Left ventricle myocardium inferior (tissue), 1 donor: ENCODE results near the gene KLHL35. TPM values are rescaled to one million over a fixed set of nuclear protein-coding genes. Genes with fewer than 3 reads are reported as not detected.

Source experiments
- DNase-seq: peaks from one replicate; pipeline ENCODE4 v3.0.0-alpha.2; 2020
- H3K27ac ChIP-seq: fragments of 200-600 bp; replicated peaks from 2 replicates; pipeline ENCODE4 v1.8.0; 2021
- H3K27me3 ChIP-seq: fragments of 200-600 bp; 2 replicates; pipeline ENCODE4 v1.8.0; 2021; ENCODE audit warnings: low read depth
- H3K36me3 ChIP-seq: fragments of 200-600 bp; 2 replicates; pipeline ENCODE4 v1.8.0; 2021
- H3K4me1 ChIP-seq: fragments of 200-600 bp; 2 replicates; pipeline ENCODE4 v1.8.0; 2021
- H3K4me3 ChIP-seq: fragments of 200-600 bp; 2 replicates; pipeline ENCODE4 v1.8.0; 2021; ENCODE audit warnings: mild to moderate bottlenecking, moderate library complexity
- H3K9me3 ChIP-seq: fragments of 200-600 bp; replicated peaks from 2 replicates; pipeline ENCODE4 v1.8.0; 2021
- CTCF ChIP-seq: fragments of 200-600 bp; IDR thresholded peaks from 2 replicates; pipeline ENCODE4 v1.8.0; 2021; ENCODE audit warnings: antibody characterized with exemption, mild to moderate bottlenecking, borderline replicate concordance
- intact Hi-C: fragments of 100-400 bp; cut with micrococcal nuclease; formaldehyde crosslinking; loops from one replicate; pipeline ENCODE4 v1.11.0; 2022
- total RNA-seq: library from RNA; stranded (reverse); fragmentation: NEBNext Ultra II Directional; extraction: Animal tissue kit (Norgen Biotek cat#: 25700); gene quantifications from one replicate; pipeline ENCODE4 v1.2.1, GENCODE V29; 2021
- donor health status: DM: no; HTN: yes; CAD: no; lungs with severe emphysema.

Gene KLHL35
- total RNA-seq, 1 donor from 2014 or later = 0.74 TPM

DNA sequence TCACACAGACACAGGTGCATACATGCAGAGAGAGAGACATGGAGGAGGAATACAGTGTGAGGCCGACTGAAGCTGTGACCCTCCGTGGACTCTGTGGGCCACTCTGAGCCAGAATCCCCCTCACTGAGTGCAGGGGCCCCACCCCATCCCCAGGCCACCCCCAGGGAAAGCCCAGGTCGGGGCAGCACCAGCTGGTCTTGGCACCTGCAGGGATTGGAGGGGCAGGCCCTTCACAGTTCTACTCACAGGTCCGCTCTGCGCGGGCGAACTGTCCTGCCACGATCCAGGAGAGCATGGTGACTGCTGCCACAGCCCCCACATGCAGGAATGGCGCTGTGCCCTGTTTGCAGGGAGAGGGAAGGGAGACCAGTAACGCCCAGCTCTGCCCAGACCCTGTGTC, 16.3 kb upstream of the KLHL35 start:
- no peak for TF ChIP-seq CTCF
- intact Hi-C loops = no loop called here
- Histone ChIP-seq H3K4me1 (no peaks in the 10 kb centered on the region), H3K27ac (no peak overlapping the region), H3K27me3 (peaks cover 21% of the 10 kb centered on the region), H3K9me3 (no peaks in the 10 kb centered on the region), H3K4me3 (no peak overlapping the region), H3K36me3 (no peaks in the 10 kb centered on the region)
- no peak for DNase-seq

GRCh38 chr11:75447415-75447814, 14.4 kb upstream of the KLHL35 start:
- H3K9me3 ChIP-seq = no peaks in the 10 kb centered on the region
- intact Hi-C loops = no loop called here
- DNase-seq = no peak
- peaks cover 14% of the 10 kb centered on the region for H3K27me3 ChIP-seq
- no peak for TF ChIP-seq CTCF
- H3K27ac ChIP-seq = no peak overlapping the region
- no peaks in the 10 kb centered on the region for H3K36me3 ChIP-seq
- no peak overlapping the region for H3K4me3 ChIP-seq
- no peaks in the 10 kb centered on the region for H3K4me1 ChIP-seq

DNA sequence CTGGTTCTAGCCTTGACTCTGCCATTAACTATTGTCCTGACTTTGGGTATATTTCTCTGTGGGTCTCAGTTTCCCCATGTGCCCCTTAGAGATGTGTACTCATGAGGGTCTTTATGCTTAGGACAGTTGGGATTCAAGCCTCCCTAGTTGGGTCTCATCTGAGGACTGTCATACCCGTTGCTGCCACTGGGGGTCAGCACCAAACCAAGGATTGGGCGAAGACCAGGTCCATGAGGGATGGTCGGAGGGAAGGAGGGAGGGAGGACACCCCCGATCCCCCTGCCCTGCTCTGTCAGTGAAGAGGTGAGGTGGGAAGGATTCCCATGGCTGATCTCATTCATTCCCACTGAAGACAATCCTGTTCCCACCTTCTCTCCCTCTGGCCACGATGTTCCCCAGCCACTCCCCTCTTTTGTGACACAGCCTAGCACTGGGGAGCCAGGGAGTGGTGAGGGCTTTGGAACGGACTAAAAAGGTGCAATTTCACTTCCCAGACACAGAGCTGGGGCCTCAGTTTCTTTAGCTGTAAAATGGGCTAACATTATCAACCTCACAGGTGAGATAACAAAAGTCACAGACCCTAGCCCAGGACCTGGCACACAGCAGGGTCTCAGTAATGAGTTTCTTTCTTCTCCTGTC, 12.4 kb upstream of the KLHL35 start:
- H3K27ac ChIP-seq = no peak overlapping the region
- no peaks in the 10 kb centered on the region for H3K27me3 ChIP-seq
- peaks cover 10% of the 10 kb centered on the region for H3K4me1 ChIP-seq
- H3K9me3 ChIP-seq = no peaks in the 10 kb centered on the region
- TF ChIP-seq CTCF = peak; percentile 97
- peak; percentile 71 for DNase-seq
- no peaks in the 10 kb centered on the region for H3K36me3 ChIP-seq
- no peak overlapping the region for H3K4me3 ChIP-seq
- intact Hi-C loops = loop anchor here (1.0 kb wide), 1 partner anchor 87 kb away; no protein-coding TSS in a partner anchor

GRCh38 chr11:75443043-75443442, 10.0 kb upstream of the KLHL35 start:
- intact Hi-C loops = no loop called here
- Histone ChIP-seq H3K4me1 (peaks cover 10% of the 10 kb centered on the region), H3K27ac (no peak overlapping the region), H3K27me3 (no peaks in the 10 kb centered on the region), H3K36me3 (no peaks in the 10 kb centered on the region), H3K4me3 (no peak overlapping the region), H3K9me3 (no peaks in the 10 kb centered on the region)
- DNase-seq = no peak
- TF ChIP-seq CTCF = no peak

DNA sequence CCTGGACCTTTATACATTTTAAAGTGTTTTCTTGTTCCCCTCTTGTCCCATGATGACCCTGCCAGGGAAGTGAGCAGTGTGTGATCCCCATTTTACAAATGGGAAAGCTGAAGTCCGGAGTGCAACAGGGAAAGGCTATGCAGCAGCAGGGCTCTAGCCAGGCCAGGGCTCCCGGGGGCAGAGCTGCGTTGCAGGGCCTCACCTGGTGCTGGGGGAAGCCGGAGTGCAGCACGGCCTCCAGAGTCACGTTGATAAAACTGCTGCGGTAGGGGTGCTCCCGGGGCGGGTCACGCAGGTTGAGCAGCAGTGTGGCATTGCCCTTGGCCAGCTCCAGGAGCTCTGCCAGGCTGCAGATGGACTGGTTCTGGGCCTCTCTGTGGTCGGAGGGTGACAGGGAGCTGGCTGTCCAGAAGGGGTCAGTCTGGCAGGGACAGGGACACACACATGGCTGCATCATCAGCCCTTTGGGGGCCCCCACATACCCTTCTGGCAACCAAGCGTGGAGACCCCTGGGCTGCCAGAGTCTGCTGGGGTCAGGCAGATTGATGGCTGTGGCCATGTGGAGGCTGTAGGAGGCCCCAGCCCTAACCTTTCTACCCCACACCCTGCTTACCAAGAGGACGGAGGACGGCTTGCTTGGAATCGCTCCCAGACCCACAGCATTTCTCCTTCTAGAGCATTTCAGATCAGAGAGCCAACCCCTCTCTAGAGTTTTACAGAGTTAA, 9.3 kb upstream of the KLHL35 start:
- peaks cover 10% of the 10 kb centered on the region for H3K4me1 ChIP-seq
- no peaks in the 10 kb centered on the region for H3K27me3 ChIP-seq
- no peak overlapping the region for H3K27ac ChIP-seq
- no peak overlapping the region for H3K4me3 ChIP-seq
- no peaks in the 10 kb centered on the region for H3K36me3 ChIP-seq
- no peak for DNase-seq
- H3K9me3 ChIP-seq = no peaks in the 10 kb centered on the region
- intact Hi-C loops = no loop called here
- no peak for TF ChIP-seq CTCF
